Panc1 (cell line): ENCODE results near the gene TRPM5. TPM values are rescaled to one million over a fixed set of nuclear protein-coding genes. Genes with fewer than 3 reads are reported as not detected.

ENCODE experiments used
- ATAC-seq: fragments of 200-7000 bp; cut with Tn5 transposase; 2 replicates; pipeline ENCODE4 v1.9.1; 2020; ENCODE audit warnings: mild to moderate bottlenecking, moderate library complexity
- BruUV-seq: library from RNA; stranded (reverse); fragments of 400-500 nt; replicated peaks from 2 replicates; lab custom pipeline; 2021; lab: Mats Ljungman, UMichigan
- CTCF ChIA-PET: fragments of 300-600 bp; sonication (Branson Sonifier 250); formaldehyde crosslinking; loops from one replicate; lab custom pipeline; 2022; ENCODE audit warnings: antibody characterized with exemption; lab: Charles Lee
- POLR2A ChIA-PET: fragments of 300-600 bp; sonication (Branson Sonifier 250); formaldehyde crosslinking; loops from one replicate; lab custom pipeline; 2022; ENCODE audit warnings: antibody characterized with exemption; lab: Charles Lee
- DNase-seq: peaks from one replicate; pipeline ENCODE4 v3.0.0-alpha.2; 2010; ENCODE audit warnings: low read depth, low spot score
- H3K27ac ChIP-seq: 2 replicates; pipeline ENCODE4 v1.5.1; 2011; ENCODE audit warnings: mild to moderate bottlenecking, low read length, inconsistent platforms
- H3K27me3 ChIP-seq: fragments of 200-500 bp; sonication (Bioruptor generic); 2 replicates; pipeline ENCODE4 v1.6.0; 2014; ENCODE audit warnings: low read length, inconsistent platforms; ENCODE audit not compliant: control insufficient read depth, insufficient read depth
- H3K36me3 ChIP-seq: fragments of 200-500 bp; sonication (Bioruptor generic); 2 replicates; pipeline ENCODE4 v1.5.1; 2014; ENCODE audit warnings: inconsistent platforms, mild to moderate bottlenecking, low read length, moderate library complexity; ENCODE audit not compliant: control insufficient read depth, insufficient read depth
- H3K4me1 ChIP-seq: 2 replicates; pipeline ENCODE4 v1.5.1; 2011; ENCODE audit warnings: inconsistent platforms, mild to moderate bottlenecking, low read length, moderate library complexity; ENCODE audit not compliant: control insufficient read depth, insufficient read depth
- H3K4me3 ChIP-seq, 2 experiments: 2 replicates each; pipeline ENCODE4 v1.5.1; 2011 to 2012; ENCODE audit warnings: low read depth in 2 of 2, low read length in 2 of 2, mild to moderate bottlenecking in 2 of 2, inconsistent platforms in 1 of 2, moderate library complexity in 1 of 2
- H3K9me3 ChIP-seq: fragments of 200-500 bp; sonication (Bioruptor generic); 2 replicates; pipeline ENCODE4 v1.5.1; 2014; ENCODE audit warnings: low read depth, mild to moderate bottlenecking, inconsistent platforms, low read length, moderate library complexity; ENCODE audit not compliant: control insufficient read depth, insufficient read depth
- POLR2AphosphoS5 ChIP-seq: IDR thresholded peaks from 2 replicates; pipeline ENCODE4 v1.6.1; 2012; ENCODE audit warnings: mild to moderate bottlenecking, low read depth, low read length, moderate library complexity
- SIN3A ChIP-seq: IDR thresholded peaks from 2 replicates; pipeline ENCODE4 v1.6.1; 2012; ENCODE audit warnings: low read depth, mild to moderate bottlenecking, low read length, moderate library complexity, borderline replicate concordance; ENCODE audit not compliant: insufficient read depth
- TCF7L2 ChIP-seq: IDR thresholded peaks from 2 replicates; pipeline ENCODE4 v1.6.1; 2011; ENCODE audit warnings: mild to moderate bottlenecking, low read depth, low read length, inconsistent platforms
- in situ Hi-C: cut with HindIII; loops from 2 replicates; pipeline ENCODE4 v1.10.0; 2016; ENCODE audit warnings: low sequenced_read_pairs, low pct_unique_long_range_greater_than_20kb
- intact Hi-C: fragments of 100-400 bp; cut with micrococcal nuclease; formaldehyde crosslinking; loops from one replicate; pipeline ENCODE4 v1.10.0; 2022; ENCODE audit not compliant: unreplicated experiment
- total RNA-seq: library from RNA; stranded (reverse); gene quantifications from one replicate; pipeline ENCODE4 v1.2.1, GENCODE V29; 2021; ENCODE audit not compliant: unreplicated experiment
- TF ChIP-seq, protein P1 (sequence below), 2 experiments: IDR thresholded peaks; 2 replicates each; pipeline ENCODE4 v1.6.1; 2011 to 2012; ENCODE audit warnings: low read depth in 2 of 2, control low read depth in 1 of 2, low read length in 1 of 2, mild to moderate bottlenecking in 1 of 2, moderate library complexity in 1 of 2; ENCODE audit not compliant: insufficient read depth in 1 of 2
- TF ChIP-seq, protein P2 (sequence below): fragments of 450-650 bp; IDR thresholded peaks from 2 replicates; pipeline ENCODE4 v1.5.1; 2017; ENCODE audit warnings: mild to moderate bottlenecking

TRPM5 gene
- total RNA-seq, 1 experiment from 2014 or later: 0.08 TPM

DNA sequence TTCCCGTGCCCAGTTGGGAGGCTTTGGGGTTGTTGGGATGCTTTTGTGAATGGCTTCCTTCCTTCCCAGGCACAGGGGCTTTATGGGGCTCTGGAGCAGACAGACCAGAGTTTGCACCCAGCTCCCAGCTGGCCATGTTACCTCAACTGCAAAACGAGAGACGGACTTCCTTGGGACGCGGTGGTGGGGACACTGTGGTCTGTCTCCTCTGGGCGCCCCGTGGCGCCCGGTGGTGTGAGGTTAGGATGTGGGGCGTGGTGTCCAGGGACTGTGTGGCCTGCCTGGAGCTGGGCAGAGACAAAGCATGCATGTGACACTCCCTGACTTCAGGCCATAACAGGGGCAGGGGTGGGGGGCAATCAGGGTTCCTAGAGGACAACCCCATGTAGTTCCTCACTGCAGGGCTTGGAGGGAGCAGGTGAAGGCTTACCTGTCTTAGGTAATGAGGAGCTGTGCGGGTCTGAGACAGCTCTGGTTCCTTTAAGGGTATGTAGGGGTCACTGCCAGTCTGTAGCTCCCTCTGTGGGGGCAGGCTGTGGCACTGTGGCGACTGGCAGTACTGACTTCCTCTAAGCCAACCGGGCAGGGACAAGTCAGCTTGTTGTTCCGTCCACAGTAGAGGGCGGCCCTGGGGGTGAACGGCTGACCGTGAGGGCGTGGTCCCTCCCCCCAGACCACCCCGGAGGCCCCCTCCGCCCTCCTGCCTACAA, 14.9 kb upstream of the TRPM5 start:
- DNase-seq (no peak), ATAC-seq (no peak)
- intact Hi-C loops (no loop called here), in situ Hi-C loops (no loop called here)
- H3K27ac ChIP-seq: no peak overlapping the region
- POLR2A ChIA-PET: interaction anchor here (0.5 kb wide), 1 partner anchor 18 kb away, joined by 4 read pairs; no protein-coding TSS in a partner anchor
- CTCF ChIA-PET: interaction anchor here (0.7 kb wide), 1 partner anchor 733 kb away, joined by 3 read pairs; no protein-coding TSS in a partner anchor
- H3K4me3 ChIP-seq: no peak overlapping the region
- TF ChIP-seq SIN3A: no peak
- no peak for TF ChIP-seq POLR2AphosphoS5
- TF ChIP-seq TCF7L2: no peak
- TF ChIP-seq, protein P1, sequence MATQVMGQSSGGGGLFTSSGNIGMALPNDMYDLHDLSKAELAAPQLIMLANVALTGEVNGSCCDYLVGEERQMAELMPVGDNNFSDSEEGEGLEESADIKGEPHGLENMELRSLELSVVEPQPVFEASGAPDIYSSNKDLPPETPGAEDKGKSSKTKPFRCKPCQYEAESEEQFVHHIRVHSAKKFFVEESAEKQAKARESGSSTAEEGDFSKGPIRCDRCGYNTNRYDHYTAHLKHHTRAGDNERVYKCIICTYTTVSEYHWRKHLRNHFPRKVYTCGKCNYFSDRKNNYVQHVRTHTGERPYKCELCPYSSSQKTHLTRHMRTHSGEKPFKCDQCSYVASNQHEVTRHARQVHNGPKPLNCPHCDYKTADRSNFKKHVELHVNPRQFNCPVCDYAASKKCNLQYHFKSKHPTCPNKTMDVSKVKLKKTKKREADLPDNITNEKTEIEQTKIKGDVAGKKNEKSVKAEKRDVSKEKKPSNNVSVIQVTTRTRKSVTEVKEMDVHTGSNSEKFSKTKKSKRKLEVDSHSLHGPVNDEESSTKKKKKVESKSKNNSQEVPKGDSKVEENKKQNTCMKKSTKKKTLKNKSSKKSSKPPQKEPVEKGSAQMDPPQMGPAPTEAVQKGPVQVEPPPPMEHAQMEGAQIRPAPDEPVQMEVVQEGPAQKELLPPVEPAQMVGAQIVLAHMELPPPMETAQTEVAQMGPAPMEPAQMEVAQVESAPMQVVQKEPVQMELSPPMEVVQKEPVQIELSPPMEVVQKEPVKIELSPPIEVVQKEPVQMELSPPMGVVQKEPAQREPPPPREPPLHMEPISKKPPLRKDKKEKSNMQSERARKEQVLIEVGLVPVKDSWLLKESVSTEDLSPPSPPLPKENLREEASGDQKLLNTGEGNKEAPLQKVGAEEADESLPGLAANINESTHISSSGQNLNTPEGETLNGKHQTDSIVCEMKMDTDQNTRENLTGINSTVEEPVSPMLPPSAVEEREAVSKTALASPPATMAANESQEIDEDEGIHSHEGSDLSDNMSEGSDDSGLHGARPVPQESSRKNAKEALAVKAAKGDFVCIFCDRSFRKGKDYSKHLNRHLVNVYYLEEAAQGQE (IDR thresholded peaks at IDR 0.05; ENCODE audit: insufficient read depth in 1 of 2, low read depth in 2 of 2, low read length in 1 of 2): no peak
- TF ChIP-seq, protein P2, sequence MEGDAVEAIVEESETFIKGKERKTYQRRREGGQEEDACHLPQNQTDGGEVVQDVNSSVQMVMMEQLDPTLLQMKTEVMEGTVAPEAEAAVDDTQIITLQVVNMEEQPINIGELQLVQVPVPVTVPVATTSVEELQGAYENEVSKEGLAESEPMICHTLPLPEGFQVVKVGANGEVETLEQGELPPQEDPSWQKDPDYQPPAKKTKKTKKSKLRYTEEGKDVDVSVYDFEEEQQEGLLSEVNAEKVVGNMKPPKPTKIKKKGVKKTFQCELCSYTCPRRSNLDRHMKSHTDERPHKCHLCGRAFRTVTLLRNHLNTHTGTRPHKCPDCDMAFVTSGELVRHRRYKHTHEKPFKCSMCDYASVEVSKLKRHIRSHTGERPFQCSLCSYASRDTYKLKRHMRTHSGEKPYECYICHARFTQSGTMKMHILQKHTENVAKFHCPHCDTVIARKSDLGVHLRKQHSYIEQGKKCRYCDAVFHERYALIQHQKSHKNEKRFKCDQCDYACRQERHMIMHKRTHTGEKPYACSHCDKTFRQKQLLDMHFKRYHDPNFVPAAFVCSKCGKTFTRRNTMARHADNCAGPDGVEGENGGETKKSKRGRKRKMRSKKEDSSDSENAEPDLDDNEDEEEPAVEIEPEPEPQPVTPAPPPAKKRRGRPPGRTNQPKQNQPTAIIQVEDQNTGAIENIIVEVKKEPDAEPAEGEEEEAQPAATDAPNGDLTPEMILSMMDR: no peak
- H3K36me3 ChIP-seq: no peaks in the 10 kb centered on the region
- H3K27me3 ChIP-seq: no peaks in the 10 kb centered on the region; the same call in none of the 2 replicates
- BruUV-seq: no TSS peak
- H3K9me3 ChIP-seq: no peaks in the 10 kb centered on the region
- no peaks in the 10 kb centered on the region for H3K4me1 ChIP-seq

- Histone ChIP-seq H3K4me1 (no peaks in the 10 kb centered on the region), H3K36me3 (no peaks in the 10 kb centered on the region), H3K27me3 (peaks cover 2% of the 10 kb centered on the region), H3K9me3 (no peaks in the 10 kb centered on the region), H3K4me3 (no peak overlapping the region), H3K27ac (no peak overlapping the region)
- no peak for DNase-seq
- TF ChIP-seq SIN3A (no peak), POLR2AphosphoS5 (no peak), TCF7L2 (no peak)
- TF ChIP-seq, protein P1 (IDR thresholded peaks at IDR 0.05; ENCODE audit: insufficient read depth in 1 of 2, low read depth in 2 of 2, low read length in 1 of 2): no peak
- TF ChIP-seq, protein P2: no peak
- ChIA-PET CTCF (no interaction called here), POLR2A (no interaction called here)
- BruUV-seq: no TSS peak
- in situ Hi-C loops (no loop called here), intact Hi-C loops (no loop called here)
- ATAC-seq: no peak
Observed at GRCh38 chr11:2458321-2458720, 14.0 kb upstream of the TRPM5 start.
